Amygdala (tissue), 56 donors: ENCODE data around the gene TSPY1.
"Not testable (repeated sequence)": the region's sequence is repeated elsewhere in the genome, so short reads cannot be mapped to it uniquely, and the experiment has no call there.

ENCODE experiments used
- DNase-seq, 56 donors: peaks; one replicate each; lab custom pipeline; 2025; lab: John Stamatoyannopoulos, UW

The TSPY1 gene

GRCh38 chrY:9466655-9467054, at the start of gene TSPY1:
TSS of gene TSPY1 (plus strand) at chrY:9466955. CDS start at chrY:9467001, 46 bp downstream.
- not testable (repeated sequence) for DNase-seq

- not testable (repeated sequence) for DNase-seq
Measured at GRCh38 chrY:9486967-9487366, 20.2 kb downstream of the TSPY1 start, which contains the start of gene TSPY9. TSS of gene TSPY9 (plus strand) at chrY:9487267. CDS start at chrY:9487313, 46 bp downstream.

- not testable (repeated sequence) for DNase-seq
Measured at GRCh38 chrY:9504396-9504795, 37.6 kb downstream of the TSPY1 start.

- DNase-seq = peak in 2 of 56 donors; percentile 0
Measured at GRCh38 chrY:9516287-9516686, 49.5 kb downstream of the TSPY1 start.
